Measurements from ENCODE around the gene MRPS27.
"Not testable (repeated sequence)": the region's sequence is repeated elsewhere in the genome, so short reads cannot be mapped to it uniquely, and the experiment has no call there.

The MRPS27 gene

DNA sequence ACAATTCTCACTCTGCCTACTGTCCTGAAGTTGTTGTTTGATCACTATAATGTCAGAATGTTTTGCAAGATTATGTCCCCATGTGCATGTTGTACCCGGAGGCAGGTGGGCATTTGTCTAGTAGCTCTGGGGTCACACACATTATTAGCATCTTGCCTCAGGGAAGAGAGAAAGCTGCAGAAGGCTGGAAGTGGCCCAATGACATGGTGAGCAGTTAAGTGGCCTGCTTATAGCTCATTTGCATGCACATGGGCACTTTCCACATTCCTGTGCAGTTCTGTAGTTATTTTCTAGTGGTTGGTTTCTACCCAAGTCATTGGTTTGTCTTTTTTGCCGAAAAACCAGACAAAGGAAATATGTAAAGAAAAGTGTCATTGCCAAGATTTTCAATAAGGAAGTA is 131.9 kb downstream of the MRPS27 start:
- DNase-seq (ENCODE audit: low read depth, low spot score), result no peak
- no peak overlapping the region for H3K4me3 ChIP-seq (ENCODE audit: low read length)

DNA sequence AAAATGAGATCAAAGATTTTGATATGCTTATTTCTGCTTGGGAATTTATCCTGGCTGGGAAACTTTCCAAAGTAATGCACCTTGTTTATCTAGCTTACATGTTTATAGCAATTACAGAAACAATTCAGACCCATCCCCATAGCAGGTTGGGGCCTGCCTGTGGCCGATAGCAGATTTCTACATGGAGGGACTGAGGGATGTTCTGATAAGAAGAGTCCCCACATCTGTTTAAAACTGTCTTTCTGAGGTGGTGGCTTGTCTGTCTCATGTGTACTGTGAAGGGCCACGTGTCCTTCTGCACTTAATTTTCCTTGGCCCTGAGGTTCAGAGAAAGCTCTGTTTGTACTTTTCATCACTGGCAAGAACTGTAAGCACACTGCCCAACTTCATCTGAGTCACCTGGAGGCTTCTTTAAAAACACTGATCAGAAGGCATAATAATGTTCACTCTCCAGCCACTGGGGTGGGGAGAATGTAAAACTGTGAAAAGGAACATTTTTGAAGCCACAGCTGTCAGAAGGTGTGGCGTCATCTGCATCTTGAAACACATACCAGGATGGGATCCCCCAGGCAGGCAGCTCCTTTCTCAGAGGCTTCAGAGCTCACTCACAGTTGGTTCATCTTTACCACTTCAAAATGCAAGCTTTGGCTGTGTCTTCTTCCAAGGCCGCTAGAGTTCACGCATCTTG is 132.5 kb downstream of the MRPS27 start:
- DNase-seq (ENCODE audit: low read depth, low spot score), result peak; percentile 85
- H3K4me3 ChIP-seq (ENCODE audit: low read length), result no peak overlapping the region

GRCh38 chr5:72185496-72186329 is 134.3 kb downstream of the MRPS27 start:
- no peak for DNase-seq (ENCODE audit: low read depth, low spot score)
- no peak overlapping the region for H3K4me3 ChIP-seq (ENCODE audit: low read length)

GRCh38 chr5:72184408-72184807 is 135.6 kb downstream of the MRPS27 start:
- H3K4me3 ChIP-seq (ENCODE audit: low read length), result no peak overlapping the region
- no peak for DNase-seq (ENCODE audit: low read depth, low spot score)

GRCh38 chr5:72183101-72183520 is 136.9 kb downstream of the MRPS27 start:
- DNase-seq (ENCODE audit: low read depth, low spot score), result peak; percentile 38
- no peak overlapping the region for H3K4me3 ChIP-seq (ENCODE audit: low read length)

DNA sequence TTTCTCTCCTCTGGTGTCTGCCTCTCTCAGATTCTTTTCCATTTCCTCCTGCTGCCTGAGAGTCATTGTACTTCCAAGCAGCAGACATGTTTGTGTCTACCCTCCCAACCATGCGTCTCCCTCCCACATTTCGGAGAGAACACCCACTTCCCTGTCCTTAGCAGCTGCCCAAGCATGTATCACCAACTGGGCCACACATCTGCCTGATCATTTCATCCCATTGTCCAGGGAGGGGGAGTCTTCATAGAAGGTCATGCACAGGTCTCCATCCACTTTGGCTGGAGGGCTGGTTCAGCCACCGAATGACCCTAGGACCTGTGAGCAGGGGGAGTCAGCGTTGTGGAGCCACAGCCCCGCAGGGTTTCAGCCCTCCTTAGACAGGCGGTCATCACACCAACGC is 137.4 kb downstream of the MRPS27 start:
- no peak for DNase-seq (ENCODE audit: low read depth, low spot score)
- no peak overlapping the region for H3K4me3 ChIP-seq (ENCODE audit: low read length)

DNA sequence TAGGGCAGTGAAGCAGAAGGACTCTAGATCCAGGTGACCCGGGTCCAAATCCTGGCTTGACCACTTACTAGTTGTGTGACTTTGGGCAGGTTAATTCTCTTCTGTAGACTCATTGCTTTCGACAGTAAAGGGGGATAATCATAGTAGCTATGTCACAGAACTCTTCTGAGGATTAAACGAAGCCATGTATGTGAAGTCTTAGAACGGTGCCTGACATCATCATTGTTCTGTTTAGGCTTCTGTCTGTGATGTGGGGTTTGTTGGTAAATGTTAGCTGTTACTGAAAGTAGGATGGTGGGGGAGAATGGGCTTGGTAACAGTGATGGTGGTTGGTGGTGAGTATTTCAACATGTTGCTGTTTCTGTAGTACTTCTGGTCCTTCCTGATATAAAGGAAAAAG is 139.1 kb downstream of the MRPS27 start:
- H3K4me3 ChIP-seq (ENCODE audit: low read length), result no peak overlapping the region
- peak; percentile 6 for DNase-seq (ENCODE audit: low read depth, low spot score)

DNA sequence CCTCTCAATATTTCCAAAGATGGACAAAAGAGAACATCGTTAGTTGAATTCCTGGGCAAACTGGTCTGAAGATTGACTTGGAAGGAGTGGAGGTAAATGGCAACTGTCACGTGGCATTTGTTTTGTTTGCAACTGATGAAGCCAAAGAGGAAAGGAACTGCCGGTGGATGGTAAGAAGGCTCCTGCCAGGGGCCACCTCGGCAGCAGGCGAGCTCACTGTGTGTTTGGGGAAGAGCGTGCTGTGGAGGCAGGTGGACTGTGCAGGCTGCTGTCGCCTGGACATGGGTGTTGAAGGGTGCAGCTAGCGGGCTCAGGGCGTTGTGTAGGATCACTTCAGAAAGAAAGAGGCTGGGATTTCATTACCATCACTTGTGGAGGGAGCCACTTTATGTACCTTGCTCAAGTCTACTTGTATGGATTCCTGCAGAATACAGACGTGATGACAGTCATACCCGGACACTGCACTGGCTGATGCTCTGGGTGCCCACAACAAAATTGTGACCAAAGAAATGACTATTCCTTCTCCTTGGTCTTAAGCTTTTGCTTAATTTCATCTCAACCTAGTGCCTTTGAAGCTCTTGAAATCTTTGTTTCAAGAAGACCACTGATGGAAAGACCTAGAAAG is 140.1 kb downstream of the MRPS27 start:
- DNase-seq (ENCODE audit: low read depth, low spot score), result no peak
- H3K4me3 ChIP-seq (ENCODE audit: low read length), result no peak overlapping the region

DNA sequence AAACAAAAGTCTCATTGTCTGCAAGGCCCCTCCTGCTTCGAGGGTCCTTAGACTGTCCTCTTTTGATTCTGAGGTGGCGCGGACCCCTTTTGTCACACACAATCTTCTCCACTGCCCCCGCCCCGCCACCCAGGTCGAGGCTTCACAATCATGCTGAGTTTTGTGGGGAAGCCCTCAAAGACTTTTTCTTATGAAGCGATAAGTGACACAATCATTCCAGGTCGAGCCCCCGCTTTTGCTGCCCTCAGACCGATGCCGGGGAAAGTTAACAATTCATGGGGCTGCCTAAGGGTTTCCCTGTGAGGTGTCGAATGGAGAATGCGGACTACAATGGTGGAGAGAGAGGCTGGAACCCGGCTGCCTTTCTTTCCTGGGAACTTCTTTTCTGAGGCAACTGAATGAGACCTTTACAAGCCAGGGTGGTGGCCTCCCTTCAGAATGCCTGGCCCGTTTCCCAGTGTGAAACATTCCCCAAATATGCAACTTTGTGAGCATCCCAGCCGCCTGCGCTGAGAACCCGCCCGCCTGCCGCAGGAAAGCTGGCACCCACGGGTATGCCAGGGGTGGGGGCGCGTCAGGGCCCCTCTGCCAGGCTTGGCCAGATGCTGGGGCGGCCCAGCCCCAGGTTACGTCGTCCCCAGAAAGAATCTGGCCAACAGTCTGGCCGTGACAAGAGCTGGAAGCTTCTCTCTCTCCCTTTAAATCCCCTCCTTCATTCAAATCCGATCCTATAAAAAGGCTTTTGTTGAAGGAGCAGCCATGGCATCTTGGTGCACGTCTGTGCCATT is 140.8 kb downstream of the MRPS27 start:
- DNase-seq (ENCODE audit: low read depth, low spot score), result no peak
- H3K4me3 ChIP-seq (ENCODE audit: low read length), result no peak overlapping the region

DNA sequence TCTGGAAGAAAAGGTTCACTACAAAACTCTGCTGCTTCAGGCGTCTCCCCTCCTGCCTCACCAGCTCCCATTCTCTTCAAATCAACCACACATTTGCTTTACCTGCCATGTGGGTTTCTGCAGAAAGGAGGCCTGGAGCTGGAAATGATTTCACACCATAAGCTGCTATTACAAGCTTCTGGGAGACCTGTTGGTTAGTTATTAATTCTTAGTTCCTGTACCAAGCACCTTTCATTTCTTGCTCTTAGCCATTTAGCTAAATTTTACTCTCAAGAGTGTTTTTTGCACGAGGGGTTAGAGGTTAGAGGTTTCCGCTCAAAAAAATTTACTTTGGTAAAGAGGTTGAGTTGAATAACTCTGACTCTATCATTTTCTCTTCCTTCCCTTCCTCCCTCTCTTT is 142.5 kb downstream of the MRPS27 start:
- no peak overlapping the region for H3K4me3 ChIP-seq (ENCODE audit: low read length)
- no peak for DNase-seq (ENCODE audit: low read depth, low spot score)

DNA sequence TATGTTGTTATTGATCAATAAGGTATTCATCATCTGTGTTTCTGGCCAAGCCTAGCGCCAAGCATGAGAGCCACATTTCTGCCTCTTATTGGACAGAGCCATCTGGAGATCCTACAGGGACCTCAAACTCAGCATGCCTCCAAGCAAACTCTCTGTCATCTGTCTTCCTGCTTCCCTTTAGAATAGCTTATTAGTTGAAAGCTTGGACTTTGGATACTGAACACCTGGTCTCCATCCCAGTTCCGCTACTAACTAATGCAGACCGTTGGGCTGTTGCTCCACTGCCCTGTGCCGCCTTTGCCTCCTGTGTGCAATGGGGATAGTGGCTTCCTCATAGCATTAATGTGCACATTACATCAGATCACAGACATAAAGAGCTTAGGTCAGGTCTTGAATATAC is 147.3 kb downstream of the MRPS27 start:
- no peak overlapping the region for H3K4me3 ChIP-seq (ENCODE audit: low read length)
- no peak for DNase-seq (ENCODE audit: low read depth, low spot score)

- no peak for DNase-seq (ENCODE audit: low read depth, low spot score)
- H3K4me3 ChIP-seq (ENCODE audit: low read length), result no peak overlapping the region
Measured at GRCh38 chr5:72171667-72172066, 148.4 kb downstream of the MRPS27 start.

DNA sequence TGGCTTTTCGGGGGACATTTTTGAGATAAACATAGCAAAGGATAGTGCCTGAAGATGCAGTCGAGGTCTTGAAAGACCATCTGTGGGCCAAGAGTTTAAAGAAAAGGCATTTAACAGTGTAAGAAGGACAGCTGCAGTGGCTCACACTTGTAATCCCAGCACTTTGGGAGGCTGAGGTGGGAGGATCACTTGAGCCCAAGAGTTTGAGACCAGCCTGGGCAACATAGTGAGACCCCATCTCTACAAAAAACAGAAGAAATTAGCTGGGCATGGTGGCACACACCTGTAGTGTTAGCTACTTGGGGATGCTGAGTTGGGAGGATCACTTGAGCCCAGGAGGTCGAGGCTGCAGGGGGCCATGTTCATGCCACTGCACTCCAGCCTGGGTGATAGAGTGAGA is 148.9 kb downstream of the MRPS27 start:
- H3K4me3 ChIP-seq (ENCODE audit: low read length); DNase-seq (ENCODE audit: low read depth, low spot score): not testable (repeated sequence)

GRCh38 chr5:72170101-72170500 is 149.9 kb downstream of the MRPS27 start:
- no peak overlapping the region for H3K4me3 ChIP-seq (ENCODE audit: low read length)
- DNase-seq (ENCODE audit: low read depth, low spot score), result no peak

Measured in Jurkat, Clone E6-1 (cell line).